Fibroblast of lung (primary cell): ENCODE data around the gene GSTA2. TPM values are rescaled to one million over a fixed set of nuclear protein-coding genes. Genes with fewer than 3 reads are reported as not detected.
A peak's percentile ranks its signal among the peaks of the same experiment; 100 is the strongest.

Experiments
- DNase-seq, 2 donors: peaks; one replicate each; pipeline versions ENCODE4 v3.0.0 to v3.0.0-alpha.2; 2010; ENCODE audit warnings: low read depth in 2 of 2
- H2AFZ ChIP-seq: 2 replicates; pipeline ENCODE4 v1.5.1; 2012; ENCODE audit warnings: low read length, control low read depth, inconsistent platforms
- H3K27ac ChIP-seq: 2 replicates; pipeline ENCODE4 v1.5.1; 2011; ENCODE audit warnings: low read length, control low read depth; ENCODE audit not compliant: insufficient read depth
- H3K27me3 ChIP-seq: 2 replicates; pipeline ENCODE4 v1.5.1; 2011; ENCODE audit warnings: mild to moderate bottlenecking, low read length; ENCODE audit not compliant: control insufficient read depth, insufficient read depth
- H3K36me3 ChIP-seq: 2 replicates; pipeline ENCODE4 v1.5.1; 2011; ENCODE audit warnings: low read length; ENCODE audit not compliant: control insufficient read depth, insufficient read depth
- H3K4me1 ChIP-seq: 2 replicates; pipeline ENCODE4 v1.5.1; 2011; ENCODE audit warnings: low read length; ENCODE audit not compliant: control insufficient read depth, insufficient read depth; ENCODE audit errors: extremely low read depth
- H3K4me2 ChIP-seq: 2 replicates; pipeline ENCODE4 v1.5.1; 2011; ENCODE audit warnings: low read length, control low read depth; ENCODE audit not compliant: insufficient read depth; ENCODE audit errors: extremely low read depth
- H3K4me3 ChIP-seq, 4 experiments: fragments of 200-600 bp in 1 of 4; sonication (generic) in 1 of 4; replicated peaks in 1 of 4; 2 replicates each; pipeline ENCODE4 v1.5.1; 2011 to 2016; ENCODE audit warnings: low read length in 4 of 4, low read depth in 3 of 4, mild to moderate bottlenecking in 3 of 4, control low read depth in 2 of 4, inconsistent platforms in 1 of 4, mixed read lengths in 1 of 4; ENCODE audit not compliant: insufficient read depth in 1 of 4; ENCODE audit errors: control extremely low read depth in 1 of 4
- H3K79me2 ChIP-seq: 2 replicates; pipeline ENCODE4 v1.5.1; 2012; ENCODE audit warnings: mild to moderate bottlenecking, low read length, inconsistent platforms; ENCODE audit not compliant: control insufficient read depth, insufficient read depth
- H3K9ac ChIP-seq: 2 replicates; pipeline ENCODE4 v1.5.1; 2011; ENCODE audit warnings: mild to moderate bottlenecking, low read length, control low read depth; ENCODE audit not compliant: insufficient read depth
- H3K9me3 ChIP-seq: 2 replicates; pipeline ENCODE4 v1.5.1; 2012; ENCODE audit warnings: low read depth, low read length; ENCODE audit not compliant: control insufficient read depth, insufficient read depth
- H4K20me1 ChIP-seq: 2 replicates; pipeline ENCODE4 v1.5.1; 2011; ENCODE audit warnings: low read length; ENCODE audit not compliant: control insufficient read depth, insufficient read depth; ENCODE audit errors: extremely low read depth
- CTCF ChIP-seq, 2 donors: IDR thresholded peaks in 1 of 2; conservative IDR thresholded peaks in 1 of 2; 1 replicate in 1 of 2; 2 replicates in 1 of 2; pipeline ENCODE4 v1.5.1; 2011 to 2012; ENCODE audit warnings: low read length in 2 of 2, control low read depth in 1 of 2, inconsistent platforms in 1 of 2, low read depth in 1 of 2, mild to moderate bottlenecking in 1 of 2
- EZH2 ChIP-seq: IDR thresholded peaks from 2 replicates; pipeline ENCODE4 v1.5.1; 2012; ENCODE audit warnings: low read length, control low read depth, mild to moderate bottlenecking; ENCODE audit errors: missing control alignments
- polyA plus RNA-seq, 2 donors: library from polyadenylated mRNA; depleted of rRNA in 1 of 2; stranded (reverse) in 1 of 2; unstranded in 1 of 2; fragments of >200 nt; gene quantifications; 2 replicates each; pipeline ENCODE4 v1.2.1, GENCODE V29; 2011 to 2012; ENCODE audit warnings: missing spikeins in 1 of 2
- total RNA-seq: library from RNA; depleted of rRNA; stranded (reverse); fragments of >200 nt; gene quantifications from 2 replicates; pipeline ENCODE4 v1.2.1, GENCODE V29; 2014

GSTA2 gene
- total and polyA plus RNA-seq, 2 donors (not counting 1 experiment from before 2014, with no cell fraction given), result not detected

- TF ChIP-seq CTCF (conservative IDR thresholded peaks at IDR 0.05 in 1 of 2, IDR thresholded peaks at IDR 0.05 in 1 of 2; ENCODE audit: low read depth in 1 of 2, low read length in 2 of 2) (no peak), EZH2 (no peak)
- Histone ChIP-seq H3K4me1 (no peaks in the 10 kb centered on the region), H3K9me3 (no peaks in the 10 kb centered on the region), H3K4me2 (no peak overlapping the region), H3K4me3 (no peak overlapping the region), H3K79me2 (no peaks in the 10 kb centered on the region), H4K20me1 (no peaks in the 10 kb centered on the region), H3K36me3 (no peaks in the 10 kb centered on the region), H3K9ac (no peak overlapping the region), H3K27me3 (peaks cover 2% of the 10 kb centered on the region), H2AFZ (no peak overlapping the region), H3K27ac (no peak overlapping the region)
- DNase-seq, result no peak
Measured at GRCh38 chr6:52745764-52746201, 17.5 kb downstream of the GSTA2 start.

GRCh38 chr6:52741872-52742271, 21.4 kb downstream of the GSTA2 start:
- H3K27ac ChIP-seq, result no peak overlapping the region
- no peak overlapping the region for H3K4me2 ChIP-seq
- H3K4me3 ChIP-seq, result no peak overlapping the region
- no peak overlapping the region for H3K9ac ChIP-seq
- H2AFZ ChIP-seq, result no peak overlapping the region
- H4K20me1 ChIP-seq, result no peaks in the 10 kb centered on the region
- H3K27me3 ChIP-seq, result peaks cover 2% of the 10 kb centered on the region
- H3K4me1 ChIP-seq, result no peaks in the 10 kb centered on the region
- H3K36me3 ChIP-seq, result no peaks in the 10 kb centered on the region
- TF ChIP-seq EZH2 (no peak), CTCF (conservative IDR thresholded peaks at IDR 0.05 in 1 of 2, IDR thresholded peaks at IDR 0.05 in 1 of 2; ENCODE audit: low read depth in 1 of 2, low read length in 2 of 2) (no peak)
- H3K79me2 ChIP-seq, result no peaks in the 10 kb centered on the region
- DNase-seq, result peak in 1 of 2 donors; percentile 35
- H3K9me3 ChIP-seq, result no peaks in the 10 kb centered on the region

GRCh38 chr6:52739627-52740026, 23.6 kb downstream of the GSTA2 start:
- H3K9ac ChIP-seq, result no peak overlapping the region
- peak in 1 of 2 donors; percentile 30 for DNase-seq
- no peak overlapping the region for H3K27ac ChIP-seq
- H3K36me3 ChIP-seq, result no peaks in the 10 kb centered on the region
- H2AFZ ChIP-seq, result no peak overlapping the region
- peaks cover 2% of the 10 kb centered on the region for H3K27me3 ChIP-seq
- H3K4me3 ChIP-seq, result no peak overlapping the region
- no peak for TF ChIP-seq EZH2
- no peak for TF ChIP-seq CTCF (conservative IDR thresholded peaks at IDR 0.05 in 1 of 2, IDR thresholded peaks at IDR 0.05 in 1 of 2; ENCODE audit: low read depth in 1 of 2, low read length in 2 of 2)
- H3K4me1 ChIP-seq, result no peaks in the 10 kb centered on the region
- H3K79me2 ChIP-seq, result no peaks in the 10 kb centered on the region
- no peak overlapping the region for H3K4me2 ChIP-seq
- no peaks in the 10 kb centered on the region for H3K9me3 ChIP-seq
- no peaks in the 10 kb centered on the region for H4K20me1 ChIP-seq
